ENCODE data around the gene GFOD1.
"Not testable (repeated sequence)": the region's sequence is repeated elsewhere in the genome, so short reads cannot be mapped to it uniquely, and the experiment has no call there.

The GFOD1 gene

DNA sequence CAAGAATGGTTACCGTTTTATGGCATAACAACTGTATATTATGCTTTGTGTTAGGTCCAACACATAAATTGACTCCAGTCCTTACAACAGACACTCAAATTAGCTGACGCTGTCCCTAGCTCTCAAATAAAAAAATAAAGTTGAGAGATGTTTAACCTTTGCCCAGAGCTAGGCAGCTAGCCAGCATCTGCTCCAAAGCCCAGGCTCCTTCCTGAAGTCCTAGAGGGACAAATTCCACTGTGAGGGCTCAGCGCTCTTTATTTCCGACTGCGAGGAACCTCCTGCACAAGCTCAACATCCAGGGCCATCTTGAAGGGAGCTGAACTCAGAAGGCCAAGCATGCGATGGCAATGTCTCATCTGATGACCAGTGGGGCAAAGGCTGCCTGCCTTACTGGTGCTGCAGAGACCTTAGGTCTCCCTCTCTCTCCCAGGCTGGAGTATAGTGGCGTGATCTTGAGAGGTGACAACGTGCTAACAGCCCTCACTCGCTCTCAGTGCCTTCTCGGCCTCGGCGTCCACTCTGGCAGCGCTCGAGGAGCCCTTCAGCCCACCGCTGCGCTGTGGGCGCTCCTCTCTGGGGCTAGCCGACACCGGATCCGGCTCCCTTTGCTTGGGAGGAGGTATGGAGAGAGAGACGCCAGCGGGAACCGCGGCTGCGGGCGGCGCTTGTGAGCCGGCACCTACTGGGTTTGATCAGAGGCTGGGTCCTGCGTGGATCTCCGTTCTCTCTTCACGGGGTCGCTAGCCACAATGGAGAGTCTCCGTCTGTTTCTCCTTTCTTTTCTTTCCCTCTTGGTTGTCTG, 24.7 kb upstream of the GFOD1 start:
- DNase-seq, result no peak

DNA sequence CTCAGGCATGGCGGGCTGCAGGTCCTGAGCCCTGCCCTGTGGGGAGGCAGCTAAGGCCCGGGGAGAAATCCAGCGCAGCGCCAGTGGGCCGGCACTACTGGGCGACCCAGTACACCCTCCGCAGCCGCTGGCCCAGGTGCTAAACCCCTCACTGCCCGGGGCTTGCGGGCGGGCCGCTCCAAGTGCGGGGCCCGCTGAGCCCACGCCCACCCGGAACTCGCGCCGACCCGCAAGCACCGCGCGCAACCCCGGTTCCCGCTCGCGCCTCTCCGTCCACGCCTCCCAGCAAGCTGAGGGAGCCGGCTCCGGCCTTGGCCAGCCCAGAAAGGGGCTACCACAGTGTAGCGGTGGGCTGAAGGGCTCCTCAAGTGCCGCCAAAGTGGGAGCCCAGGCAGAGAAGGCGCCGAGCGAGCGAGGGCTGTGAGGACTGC, 23.8 kb upstream of the GFOD1 start:
- DNase-seq, result not testable (repeated sequence)

DNA sequence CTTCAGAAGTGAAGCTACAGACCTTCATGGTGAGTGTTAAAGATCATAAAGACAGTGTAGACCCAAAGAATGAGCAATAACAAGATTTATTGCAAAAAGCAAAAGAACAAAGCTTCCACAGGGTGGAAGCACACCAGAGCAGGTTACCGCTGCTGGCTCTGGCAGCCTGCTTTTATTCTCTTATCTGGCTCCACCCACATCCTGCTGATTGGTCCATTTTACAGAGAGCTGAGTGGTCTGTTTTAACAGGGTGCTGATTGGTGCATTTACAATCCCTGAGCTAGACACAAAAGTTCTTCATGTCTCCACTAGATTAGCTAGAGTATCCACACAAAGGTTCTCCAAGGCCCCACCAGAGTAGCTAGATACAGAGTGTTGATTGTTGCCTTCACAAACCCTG, 23.0 kb upstream of the GFOD1 start:
- DNase-seq, result not testable (repeated sequence)

DNA sequence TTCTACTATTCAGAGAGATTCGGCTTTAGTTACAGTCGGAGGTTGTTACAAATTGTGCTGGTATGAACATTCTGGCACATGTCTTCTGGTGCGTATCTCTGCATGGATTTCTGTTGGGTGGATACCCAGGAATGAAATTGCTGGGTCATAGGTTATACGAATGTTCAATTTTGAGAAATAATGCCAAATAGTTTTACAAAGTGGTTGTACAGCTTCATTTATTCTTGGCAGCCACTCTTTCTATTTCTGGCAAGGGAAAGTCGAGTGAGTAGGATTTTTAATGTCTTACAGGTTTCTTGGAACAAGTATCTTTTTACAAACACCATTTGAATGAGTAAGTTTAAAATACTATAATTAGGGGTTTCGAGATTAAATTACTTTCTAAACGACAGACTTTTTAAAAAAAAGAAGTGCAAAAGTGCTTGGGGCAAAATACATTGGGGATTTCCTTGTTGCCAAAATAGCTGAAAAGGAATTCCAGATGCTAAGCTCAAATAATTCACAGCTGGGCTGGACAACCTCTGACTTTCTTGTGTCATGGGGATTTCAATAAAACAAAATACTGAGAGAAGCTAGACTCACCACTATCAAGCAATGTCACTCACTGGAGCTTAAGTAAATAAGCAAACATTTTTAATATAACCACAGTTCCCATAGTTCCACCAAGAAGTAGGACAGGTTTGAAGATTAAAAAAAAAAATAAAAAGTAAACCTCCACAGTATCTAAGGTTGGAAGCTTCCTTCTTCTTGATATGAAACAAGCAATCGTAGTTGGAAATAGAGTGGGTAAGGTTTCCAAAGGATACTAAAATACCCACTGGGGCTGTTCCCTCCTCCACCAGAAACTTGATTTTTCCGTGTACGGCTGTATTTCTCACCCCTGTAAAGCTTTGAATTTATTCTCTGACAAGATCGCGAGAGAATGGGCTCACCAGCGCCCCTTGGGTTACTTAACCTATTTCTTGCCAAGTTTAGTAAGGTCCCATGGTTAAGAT, 21.6 kb upstream of the GFOD1 start:
- DNase-seq, result no peak

DNA sequence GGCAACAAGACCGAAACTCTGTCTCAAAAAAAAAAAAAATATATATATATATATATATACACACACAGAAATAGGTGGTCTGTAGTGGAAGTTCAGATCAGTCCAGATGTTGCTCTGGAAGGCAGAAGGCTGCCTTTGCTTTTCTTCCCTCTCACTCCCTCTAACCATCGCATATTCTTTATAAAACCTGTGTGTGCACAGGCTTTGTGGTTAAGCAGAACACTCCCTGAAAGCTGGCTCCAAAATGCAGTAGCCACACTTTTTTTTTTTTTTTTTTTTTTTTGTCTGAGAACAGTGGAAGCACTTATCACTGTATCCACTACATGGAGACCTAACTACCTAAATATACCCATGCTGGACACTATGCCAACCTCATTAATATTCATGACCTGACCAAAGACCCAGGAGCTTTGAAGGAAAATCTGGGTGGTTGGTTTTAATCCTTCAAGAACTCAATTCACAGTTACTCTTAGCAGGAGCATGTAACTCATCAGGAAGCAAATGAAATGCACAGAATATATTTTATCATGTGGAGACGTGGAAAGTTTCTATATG, 20.0 kb upstream of the GFOD1 start:
- no peak for DNase-seq

DNA sequence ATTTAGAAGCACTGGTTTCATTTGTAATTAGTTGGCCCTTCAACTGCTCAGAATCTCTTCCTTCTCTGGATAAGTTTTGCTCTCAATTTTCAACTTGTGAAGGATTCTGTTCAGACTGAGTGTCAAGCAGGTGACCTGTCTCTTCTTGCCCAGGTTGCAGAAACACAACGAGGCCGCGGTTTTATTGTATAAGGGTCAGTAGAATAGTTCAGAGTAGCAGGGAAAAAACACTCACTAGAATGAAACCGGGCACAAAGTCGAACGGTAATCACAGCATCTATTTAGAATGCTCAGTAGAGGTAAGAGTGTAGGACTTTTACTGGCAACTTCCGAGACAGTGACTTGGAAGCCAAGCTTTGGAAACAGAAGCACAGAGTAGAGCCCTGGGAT, 17.9 kb upstream of the GFOD1 start:
- no peak for DNase-seq

DNA sequence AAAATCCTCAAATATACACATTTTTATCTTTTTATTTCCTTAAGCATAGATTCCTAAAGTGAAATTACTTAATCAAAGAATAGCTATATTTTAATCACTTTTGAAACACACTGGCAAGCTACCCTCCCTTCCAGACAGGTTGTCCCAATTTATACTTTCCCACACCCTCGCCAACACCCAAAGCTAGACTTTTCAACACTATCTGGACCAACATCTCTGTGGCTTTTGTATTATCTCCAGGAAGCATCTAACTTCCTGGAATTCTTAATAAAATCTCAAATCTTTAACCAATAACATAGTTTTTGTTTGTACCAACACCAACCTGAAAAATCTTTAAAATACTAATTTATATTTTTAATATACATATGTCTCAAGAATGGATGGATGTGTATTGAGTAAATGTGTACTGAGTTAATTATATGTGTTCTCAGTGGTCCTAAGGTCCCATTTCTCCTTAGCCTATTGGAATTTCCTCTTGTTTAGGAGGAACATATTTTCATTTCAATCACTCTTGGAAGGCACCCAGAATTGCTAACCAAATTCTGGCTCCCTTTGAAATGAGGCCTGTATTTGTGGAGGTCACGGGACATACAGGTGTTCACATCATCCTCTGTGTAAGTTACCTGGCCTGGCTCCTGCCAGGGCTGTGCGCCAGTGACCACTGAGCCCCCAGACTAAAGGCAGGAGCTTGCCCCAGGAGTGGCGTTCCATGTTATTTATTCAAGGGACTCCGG, 17.4 kb upstream of the GFOD1 start:
- DNase-seq, result no peak

DNA sequence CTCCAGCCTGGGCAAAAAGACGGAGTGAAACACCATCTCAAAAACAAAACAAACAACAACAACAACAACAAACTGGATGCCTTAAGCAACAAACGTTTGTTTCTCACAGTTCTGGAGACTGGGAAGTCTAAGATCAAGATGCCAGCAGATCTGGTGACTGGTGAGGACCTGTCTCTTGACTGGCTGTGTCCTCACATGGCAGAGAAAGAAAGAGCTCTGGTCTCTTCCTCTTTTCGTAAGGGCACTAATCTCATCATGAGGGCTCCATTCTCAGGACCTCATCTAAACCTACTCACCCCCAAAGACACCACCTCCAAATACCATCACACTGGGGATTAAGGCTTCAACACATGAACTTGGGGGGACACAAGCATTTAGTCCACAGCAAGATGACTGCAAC, 13.5 kb upstream of the GFOD1 start:
- peak; percentile 19 to 23 for DNase-seq

DNA sequence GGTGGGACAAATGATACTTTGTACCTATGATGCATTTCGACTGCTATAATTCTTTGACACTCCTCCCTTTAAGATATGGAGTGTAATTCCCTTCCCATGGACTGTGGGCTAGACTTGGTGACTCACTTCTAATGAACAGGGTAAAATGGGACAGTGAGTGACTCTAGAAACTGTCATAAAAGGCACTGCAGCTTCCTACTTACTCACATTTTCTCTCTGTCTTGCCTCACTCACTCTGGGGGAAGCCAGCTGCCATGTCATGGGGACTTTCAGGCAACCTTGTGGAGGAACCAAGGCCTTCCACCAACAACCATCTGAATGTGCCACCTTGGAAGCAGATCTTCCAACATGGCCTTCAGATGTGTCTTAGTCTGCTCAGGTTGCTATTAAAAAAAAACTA, 12.9 kb upstream of the GFOD1 start:
- peak; percentile 69 to 89 for DNase-seq

DNA sequence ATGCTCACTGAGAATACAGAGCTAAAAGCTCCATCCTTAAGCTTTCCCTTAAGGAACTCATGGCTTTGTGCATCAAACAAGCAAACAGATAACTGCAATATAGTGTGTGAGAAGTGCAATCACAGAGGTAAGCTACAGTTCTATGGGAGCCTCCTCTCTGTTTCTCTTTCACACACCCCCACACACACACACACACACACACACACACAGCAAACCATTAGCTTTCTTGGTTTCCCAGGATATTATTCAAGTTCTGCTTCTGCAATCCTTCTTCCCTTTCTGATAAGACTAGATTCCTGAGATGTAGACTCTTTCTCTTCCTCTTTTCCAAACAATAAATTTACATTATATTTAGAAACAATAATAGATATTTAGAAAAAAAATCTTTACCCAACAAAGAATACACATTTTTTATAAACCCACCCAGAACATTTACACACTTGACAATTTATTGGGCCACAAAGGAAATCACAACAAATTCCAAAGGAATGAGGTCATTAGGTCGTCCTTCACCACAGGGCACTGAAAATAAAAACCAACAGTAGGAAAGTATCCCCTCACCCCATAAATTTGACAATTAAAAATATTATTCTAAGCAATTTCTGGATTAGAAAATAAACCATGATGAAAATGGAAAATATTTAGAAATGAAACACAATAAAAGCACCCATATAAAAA, 9.3 kb upstream of the GFOD1 start:
- peak; percentile 26 to 58 for DNase-seq

DNA sequence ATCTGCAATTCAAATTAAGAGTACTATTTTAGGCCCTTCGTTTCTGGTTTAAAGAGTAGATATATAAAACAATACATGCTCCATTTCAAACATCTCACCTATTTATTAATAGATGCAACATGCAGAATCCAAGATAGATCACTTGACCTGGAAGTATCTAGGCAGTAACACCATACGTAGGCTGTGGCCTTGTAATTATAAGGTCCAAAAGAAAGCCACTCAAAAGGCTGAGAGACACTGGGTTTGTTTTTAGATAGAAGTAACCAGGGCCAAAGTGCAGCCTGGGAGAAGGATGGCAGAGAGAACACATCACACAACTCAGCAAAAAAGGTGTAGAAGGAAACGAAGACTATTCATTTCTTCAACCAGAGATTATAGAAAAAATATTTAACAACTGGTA, 8.4 kb upstream of the GFOD1 start:
- no peak for DNase-seq

DNA sequence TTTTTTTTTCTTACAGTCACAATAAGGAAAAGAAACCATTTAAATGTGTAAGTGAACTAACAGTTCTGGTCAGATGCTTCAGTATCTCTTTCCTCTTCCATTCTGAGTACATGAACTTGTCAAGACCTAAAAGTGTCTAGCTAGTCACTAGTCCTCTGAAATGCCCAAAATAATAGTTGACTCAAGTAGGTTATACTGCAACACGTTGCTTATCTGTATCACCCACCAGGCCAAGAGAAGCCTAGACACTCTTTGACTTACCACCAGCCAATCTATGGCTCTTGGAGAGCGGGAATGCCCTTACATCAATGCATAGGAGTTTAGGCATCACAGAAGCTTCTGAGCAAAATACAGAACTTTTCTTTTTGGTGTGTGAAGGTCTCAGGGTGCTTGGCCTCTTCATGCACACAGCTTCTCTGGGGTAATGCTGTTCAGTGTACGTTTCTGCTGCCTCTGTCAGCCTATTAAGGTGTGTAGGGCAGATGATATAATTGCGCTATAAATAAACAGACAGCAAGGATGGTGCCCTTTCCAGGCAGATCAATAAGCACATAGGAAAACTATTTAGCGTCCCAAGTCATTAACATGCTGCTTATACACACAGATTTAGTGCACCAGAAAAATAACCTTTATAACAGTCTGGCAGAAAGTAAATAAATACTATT, 7.8 kb upstream of the GFOD1 start:
- no peak for DNase-seq

DNA sequence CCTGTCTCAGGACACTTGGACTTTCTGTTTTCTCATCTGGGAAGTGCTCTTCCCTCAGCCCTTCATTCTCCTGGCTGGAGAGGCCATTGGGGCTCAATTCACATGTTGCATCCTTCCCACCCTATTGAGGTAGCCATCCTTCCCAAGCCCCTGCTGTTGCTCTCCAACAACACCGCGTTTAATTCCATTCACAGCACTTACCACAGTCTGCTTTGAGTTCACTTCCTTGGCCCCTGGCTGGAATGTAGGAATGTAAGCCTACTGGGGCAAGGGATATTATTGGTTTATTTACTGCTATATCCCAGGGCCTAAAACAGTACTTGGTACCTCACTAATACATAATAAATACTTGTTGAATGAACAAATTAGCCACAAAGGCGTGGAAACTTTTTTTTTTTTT, 6.7 kb upstream of the GFOD1 start:
- DNase-seq, result no peak

DNA sequence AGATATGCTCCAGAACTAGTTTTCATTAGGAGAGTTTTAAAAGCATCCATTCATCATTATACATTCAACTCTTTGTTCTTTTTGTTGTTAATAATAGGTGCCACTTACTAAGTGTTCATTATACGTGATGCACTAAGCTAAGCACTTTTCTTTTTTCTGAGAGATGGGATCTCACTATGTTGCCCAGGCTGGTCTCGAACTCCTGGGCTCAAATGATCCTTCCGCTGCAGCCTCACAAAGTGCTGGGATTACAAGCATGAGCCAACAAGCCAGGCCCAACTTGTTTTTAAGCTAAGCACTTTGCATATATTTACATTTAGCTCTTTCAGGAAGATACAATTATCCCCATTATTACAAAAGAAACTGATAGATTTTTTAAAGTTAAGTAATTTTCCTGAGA, 5.7 kb upstream of the GFOD1 start:
- DNase-seq, result no peak

DNA sequence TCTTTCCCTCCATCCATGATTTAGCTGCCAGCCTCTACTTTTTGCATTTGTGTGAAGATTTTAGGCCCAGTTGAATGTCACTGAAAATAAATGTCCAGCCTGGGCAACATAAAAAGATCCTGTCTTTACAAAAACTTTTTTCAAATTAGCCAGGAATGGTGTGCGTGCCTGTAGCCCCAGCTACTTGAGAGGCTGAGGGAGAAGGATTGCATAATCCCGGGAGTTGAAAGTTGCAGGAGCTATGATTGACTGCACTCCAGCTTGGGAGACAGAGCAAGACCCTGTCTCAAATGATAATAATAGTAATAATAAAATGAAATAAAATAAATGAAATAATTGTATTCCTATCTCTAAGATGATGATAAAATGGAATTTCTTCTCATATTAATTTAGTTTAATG, 5.0 kb upstream of the GFOD1 start:
- no peak for DNase-seq

DNA sequence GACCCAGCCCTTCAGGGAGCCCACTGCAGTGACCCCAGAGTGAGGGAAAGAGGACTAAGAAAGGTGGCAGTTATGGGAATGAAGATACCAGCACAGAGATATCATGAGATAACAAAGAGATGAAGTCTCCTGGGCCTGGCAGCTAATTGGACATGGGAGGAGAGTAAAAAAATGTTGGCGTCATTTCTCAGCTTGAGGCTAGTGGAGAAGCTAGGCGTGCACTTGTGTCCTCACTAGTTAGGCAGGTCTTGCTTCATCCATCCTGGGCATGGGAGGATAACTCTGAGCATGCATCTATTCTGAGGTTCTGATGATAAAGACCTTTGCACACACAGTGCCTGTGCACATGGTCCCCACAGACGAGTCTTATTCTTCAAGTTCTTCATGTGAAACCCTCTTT, 4.1 kb upstream of the GFOD1 start:
- DNase-seq, result no peak

DNA sequence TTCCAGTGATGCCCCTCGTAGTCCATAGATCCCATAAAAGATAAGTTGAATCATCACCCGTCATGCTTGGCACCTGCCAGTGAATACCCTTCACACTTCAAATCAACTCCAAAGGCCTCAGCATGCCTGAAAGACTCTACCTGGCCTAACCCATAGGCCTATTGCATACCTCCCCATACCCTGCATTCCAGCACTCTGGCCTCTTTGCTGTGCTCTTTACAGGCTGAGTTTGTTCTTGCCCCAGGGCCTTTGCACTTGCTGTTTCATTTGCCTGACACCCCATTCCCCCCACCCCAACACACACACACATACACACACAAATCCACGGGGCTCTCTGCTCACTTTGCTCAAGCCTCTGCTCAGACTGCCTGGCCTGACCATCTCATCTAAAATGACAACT, 3.0 kb upstream of the GFOD1 start:
- no peak for DNase-seq

DNA sequence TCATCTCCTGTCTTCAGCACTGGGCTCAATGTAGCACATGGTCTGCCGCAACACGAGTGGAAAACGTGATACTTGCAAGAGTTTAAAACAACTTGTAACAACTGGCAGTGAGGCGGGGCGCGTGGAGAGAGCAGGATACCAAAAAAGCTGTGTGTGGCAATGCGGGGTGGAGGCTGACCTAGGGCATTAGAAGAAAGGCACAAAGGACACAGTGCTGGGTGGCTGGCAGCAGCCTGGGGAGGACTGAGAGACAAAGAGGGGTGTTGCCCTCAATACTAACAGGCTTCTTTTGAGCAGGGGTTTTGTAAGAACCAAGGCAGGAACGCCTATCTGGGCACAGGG, 1.5 kb upstream of the GFOD1 start:
- no peak for DNase-seq

DNA sequence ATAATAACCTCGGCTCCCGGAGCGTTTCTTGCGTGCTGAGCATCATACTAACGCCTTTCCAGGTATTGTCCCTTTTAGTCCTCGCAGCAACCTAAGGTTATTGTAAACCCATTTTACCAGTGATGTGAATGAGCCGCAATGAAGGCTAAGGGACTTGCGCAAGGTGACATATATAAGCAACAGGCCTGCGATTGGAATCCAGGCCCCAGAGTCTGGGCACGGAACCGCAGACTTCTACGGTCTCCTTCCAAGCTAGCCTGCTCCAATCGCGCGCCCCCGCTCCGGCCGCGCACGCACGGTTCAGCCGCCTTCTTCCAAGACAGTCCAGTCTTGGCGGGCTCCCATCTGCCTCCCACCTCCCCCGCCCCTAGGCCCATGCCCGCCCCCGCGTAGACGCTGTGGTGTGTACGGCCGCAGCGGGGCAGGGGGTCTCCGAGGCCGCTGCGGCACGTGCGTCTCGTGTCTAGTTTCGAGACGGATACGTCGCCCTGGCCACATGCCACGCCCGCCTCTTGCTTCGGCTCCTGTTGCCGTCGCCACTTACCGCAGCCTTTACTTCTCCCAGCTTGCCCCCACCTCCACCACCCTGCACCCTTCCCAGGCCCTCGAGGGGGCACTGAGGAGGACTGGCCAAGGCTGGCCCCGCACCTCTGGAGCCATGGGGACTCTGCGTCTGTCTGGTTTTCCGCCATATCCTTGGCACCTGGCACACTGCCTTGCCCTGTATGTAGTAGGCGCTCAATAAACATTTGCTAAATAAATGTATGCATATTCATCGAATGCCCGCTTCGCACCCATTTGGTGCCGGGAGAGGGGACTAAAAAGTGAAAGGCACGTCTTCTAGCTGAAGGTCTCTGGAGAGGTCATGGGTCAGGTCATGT, 855 bp upstream of the GFOD1 start:
- peak; percentile 31 to 43 for DNase-seq

DNA sequence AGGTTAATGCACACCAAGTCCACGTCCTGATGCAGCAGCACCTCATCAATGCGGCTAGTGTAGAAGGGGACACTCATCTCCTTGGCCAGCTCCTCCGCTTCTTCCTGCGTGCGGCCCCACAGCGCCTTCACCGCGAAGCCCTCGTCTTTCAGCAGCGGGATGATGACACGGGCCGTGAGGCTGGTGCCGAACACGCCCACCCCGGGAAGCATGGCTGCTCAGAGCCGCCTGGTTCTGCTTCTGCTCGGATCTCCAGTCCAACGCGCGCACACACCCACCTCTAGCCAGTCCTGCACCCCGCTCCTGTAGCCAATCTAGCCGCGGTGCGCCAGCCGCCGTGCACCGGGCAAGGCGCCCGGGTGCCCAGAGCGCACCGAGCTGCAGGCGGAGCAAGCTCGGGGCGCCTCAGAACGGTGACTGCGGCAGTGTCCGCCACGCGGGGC, 700 bp downstream of the GFOD1 start:
- peak; percentile 69 to 88 for DNase-seq

Data from inflammatory macrophage (primary cell).